Heart right ventricle (tissue), 16 donors: Measurements from ENCODE around the gene OTOS. TPM values are rescaled to one million over a fixed set of nuclear protein-coding genes. Genes with fewer than 3 reads are reported as not detected.

Experiments used
- ATAC-seq, 8 donors: fragments of 200-7000 bp; cut with Tn5 transposase; one replicate each; pipeline ENCODE4 v1.9.1; 2020; ENCODE audit warnings: mild to moderate bottlenecking in 8 of 8, moderate library complexity in 8 of 8, moderate number of reproducible peaks in 1 of 8
- DNase-seq, 2 donors: peaks; one replicate each; pipeline ENCODE4 v3.0.0-alpha.2; 2020
- H3K27ac ChIP-seq, 10 donors: fragments of 200-600 bp; sonication (generic) in 2 of 10; one replicate each; pipeline versions ENCODE4 v1.5.0 to v1.8.0; 2020 to 2022; ENCODE audit warnings: mild to moderate bottlenecking in 3 of 10
- H3K27me3 ChIP-seq, 7 donors: fragments of 200-600 bp; one replicate each; pipeline ENCODE4 v1.8.0; 2021 to 2022; ENCODE audit warnings: mild to moderate bottlenecking in 2 of 7
- H3K36me3 ChIP-seq, 9 donors: fragments of 200-600 bp; sonication (generic) in 1 of 9; one replicate each; pipeline versions ENCODE4 v1.5.0 to v1.8.0; 2020 to 2022; ENCODE audit warnings: mild to moderate bottlenecking in 2 of 9
- H3K4me1 ChIP-seq, 9 donors: fragments of 200-600 bp; sonication (generic) in 1 of 9; one replicate each; pipeline versions ENCODE4 v1.5.0 to v1.8.0; 2020 to 2022; ENCODE audit warnings: mild to moderate bottlenecking in 4 of 9
- H3K4me3 ChIP-seq, 10 donors: fragments of 200-600 bp; sonication (generic) in 2 of 10; one replicate each; pipeline versions ENCODE4 v1.5.0 to v1.8.0; 2020 to 2022; ENCODE audit warnings: mild to moderate bottlenecking in 7 of 10, moderate library complexity in 2 of 10
- H3K9me3 ChIP-seq, 11 donors: fragments of 200-600 bp in 10 of 11; sonication (generic) in 2 of 11; one replicate each; pipeline versions ENCODE4 v1.5.0 to v1.8.0; 2013 to 2022; ENCODE audit warnings: mild to moderate bottlenecking in 2 of 11, control low read depth in 1 of 11, moderate library complexity in 1 of 11
- CTCF ChIP-seq, 9 donors: fragments of 200-600 bp; sonication (generic) in 2 of 9; IDR thresholded peaks; one replicate each; pipeline versions ENCODE4 v1.5.0 to v1.8.0; 2021 to 2022; ENCODE audit warnings: antibody characterized with exemption in 9 of 9, mild to moderate bottlenecking in 5 of 9, moderate library complexity in 1 of 9
- WGBS, 2 donors: extraction: QIAGEN DNeasy Blood & Tissue Kit; methylation state at CpG; one replicate each; pipeline ENCODE4 v1.1.7; 2013; ENCODE audit warnings: inconsistent platforms in 1 of 2; 5-methylcytosine and 5-hydroxymethylcytosine counted together
- intact Hi-C, 10 donors: fragments of 100-400 bp; cut with DNase I; formaldehyde crosslinking; loops; one replicate each; pipeline versions ENCODE4 v1.11.1 to v1.14.2; 2022
- polyA plus RNA-seq, 2 donors: library from polyadenylated mRNA; stranded (reverse); fragments of 200-250 nt; gene quantifications; one replicate each; pipeline ENCODE4 v1.2.3, GENCODE V29; 2013
- total RNA-seq, 10 donors: library from RNA; stranded (reverse); fragmentation: NEBNext Ultra II Directional in 3 of 10; extraction: Animal tissue kit (Norgen Biotek cat#: 25700) in 3 of 10; gene quantifications; one replicate each; pipeline versions ENCODE4 v1.2.1 to v1.2.4, GENCODE V29; 2021 to 2023
- donor health status: Arrhythmogenic right ventricular cardiomyopathy.
- donor health status: ischemic (EF 13 %, LVEDD 7.1; RV severe dilation, severe dysfunction).
- donor health status: healthy with polysubstance abuse.
- donor health status: DM: no; HTN: yes; CAD: no.
- donor health status: DM: no; HTN: no; CAD: no.
- donor health status: ischemic (EF 25% LVEDD 6.9; RV normal size, moderate dysfunction).
- donor health status: ischemic (EF 25% LVEDD 5.7; RV mildly dilated, moderate dysfunction).
- donor health status: healthy.
- donor health status: DM: yes; HTN: yes; CAD: no.
- donor health status: Ischemic cardiomyopathy.
- donor health status: ischemic (EF 35%, LVEDD 5.7; RV mildly dilated, moderate dysfunction).
- donor health status: nonischemic (EF 11% LVEDD 7.7; RV severe dilation, severe dysfunction).
- donor health status: DM: yes; HTN: yes; CAD: no.
- donor health status: PGD.
- donor health status: ischemic (EF 29% LVEDD 5.4; RV normal size, mild dysfunction).
- donor health status: nonischemic (EF 23%, LVEDD 6.1; RV moderate dilation, normal function).

Gene OTOS
- total and polyA plus RNA-seq, 12 donors, result not detected

- TF ChIP-seq CTCF (IDR thresholded peaks at IDR 0.05), result no peak
- peaks cover 0 to 36% (median 16%) of the 10 kb centered on the region in 7 donors for H3K27me3 ChIP-seq
- DNase-seq (no peak), ATAC-seq (no peak)
- intact Hi-C loops, result no loop called here
- no peaks in the 10 kb centered on the region for H3K9me3 ChIP-seq
- WGBS, 2 donors, result 50 to 58% methylated on average over 6 of the region's 6 CpGs
- H3K4me3 ChIP-seq, result no peak overlapping the region
- no peaks in the 10 kb centered on the region for H3K4me1 ChIP-seq
- H3K36me3 ChIP-seq, result no peaks in the 10 kb centered on the region
- no peak overlapping the region for H3K27ac ChIP-seq
Observed at GRCh38 chr2:240107477-240107796, 33.0 kb downstream of the OTOS start.

- Histone ChIP-seq H3K9me3 (no peaks in the 10 kb centered on the region), H3K4me3 (no peak overlapping the region), H3K27me3 (peaks cover 0 to 35% (median 12%) of the 10 kb centered on the region in 7 donors), H3K4me1 (no peaks in the 10 kb centered on the region), H3K27ac (no peak overlapping the region), H3K36me3 (no peaks in the 10 kb centered on the region)
- ATAC-seq, result no peak
- TF ChIP-seq CTCF (IDR thresholded peaks at IDR 0.05), result no peak
- no peak for DNase-seq
- intact Hi-C loops, result no loop called here
- 71 to 75% methylated on average over 17 of the region's 17 CpGs for WGBS, 2 donors
Observed at GRCh38 chr2:240106765-240107476, 33.5 kb downstream of the OTOS start.

GRCh38 chr2:240105982-240106381, 34.5 kb downstream of the OTOS start:
- Histone ChIP-seq H3K36me3 (no peaks in the 10 kb centered on the region), H3K27ac (no peak overlapping the region), H3K4me1 (no peaks in the 10 kb centered on the region), H3K4me3 (no peak overlapping the region), H3K9me3 (peaks cover 0 to 1% (median 0%) of the 10 kb centered on the region in 11 donors), H3K27me3 (peaks cover 0 to 35% (median 8%) of the 10 kb centered on the region in 7 donors)
- 68 to 73% methylated on average over 10 to 11 of the region's 11 CpGs for WGBS, 2 donors
- ATAC-seq (no peak), DNase-seq (no peak)
- no peak for TF ChIP-seq CTCF (IDR thresholded peaks at IDR 0.05)
- intact Hi-C loops, result no loop called here

- WGBS, 2 donors, result 78 to 82% methylated on average over 4 of the region's 4 CpGs
- ATAC-seq (no peak), DNase-seq (no peak)
- H3K36me3 ChIP-seq, result no peaks in the 10 kb centered on the region
- no peak overlapping the region for H3K4me3 ChIP-seq
- H3K4me1 ChIP-seq, result no peaks in the 10 kb centered on the region
- no peak for TF ChIP-seq CTCF (IDR thresholded peaks at IDR 0.05)
- intact Hi-C loops, result no loop called here
- H3K27ac ChIP-seq, result no peak overlapping the region
- H3K9me3 ChIP-seq, result peaks cover 0 to 23% (median 0%) of the 10 kb centered on the region in 11 donors
- peaks cover 0 to 46% (median 26%) of the 10 kb centered on the region in 7 donors for H3K27me3 ChIP-seq
Observed at GRCh38 chr2:240103136-240103535, 37.3 kb downstream of the OTOS start.
